Esophagus muscularis mucosa (tissue), 4 donors: Measurements from ENCODE around the gene MAP3K20. TPM values are rescaled to one million over a fixed set of nuclear protein-coding genes. Genes with fewer than 3 reads are reported as not detected.
"Not testable (repeated sequence)": the region's sequence is repeated elsewhere in the genome, so short reads cannot be mapped to it uniquely, and the experiment has no call there.

ENCODE experiments used
- DNase-seq: peaks from one replicate; pipeline ENCODE4 v3.0.0-alpha.2; 2017; ENCODE audit errors: extremely low spot score
- H3K27ac ChIP-seq, 4 donors: fragments of 200-600 bp; sonication (generic); replicated peaks in 1 of 4; 1 replicate in 3 of 4; 2 replicates in 1 of 4; pipeline ENCODE4 v1.5.1; 2016 to 2019; ENCODE audit warnings: mild to moderate bottlenecking in 1 of 4
- H3K27me3 ChIP-seq, 4 donors: fragments of 200-600 bp; sonication (generic); one replicate each; pipeline versions ENCODE4 v1.5.1 to v1.6.0; 2016 to 2019
- H3K36me3 ChIP-seq, 4 donors: fragments of 200-600 bp; sonication (generic); one replicate each; pipeline ENCODE4 v1.5.1; 2016 to 2019
- H3K4me1 ChIP-seq, 4 donors: fragments of 200-600 bp; sonication (generic); one replicate each; pipeline ENCODE4 v1.5.1; 2016 to 2019
- H3K4me3 ChIP-seq, 4 donors: fragments of 200-600 bp; sonication (generic); 1 replicate in 2 of 4; 2 replicates in 2 of 4; pipeline ENCODE4 v1.5.1; 2016 to 2019; ENCODE audit warnings: mild to moderate bottlenecking in 4 of 4, moderate library complexity in 1 of 4
- H3K9me3 ChIP-seq, 4 donors: fragments of 200-600 bp; sonication (generic); 1 replicate in 3 of 4; 2 replicates in 1 of 4; pipeline ENCODE4 v1.5.1; 2016 to 2019
- EP300 ChIP-seq: sonication (generic); formaldehyde crosslinking; IDR thresholded peaks from one replicate; pipeline ENCODE4 v1.6.1; 2017; ENCODE audit warnings: antibody characterized with exemption
- POLR2A ChIP-seq: fragments of 450-650 bp; IDR thresholded peaks from one replicate; pipeline ENCODE4 v1.6.1; 2017; ENCODE audit warnings: antibody characterized with exemption, moderate library complexity, mild to moderate bottlenecking, low read depth
- POLR2AphosphoS5 ChIP-seq, 2 donors: sonication (generic); formaldehyde crosslinking; IDR thresholded peaks; one replicate each; pipeline ENCODE4 v1.6.1; 2017; ENCODE audit warnings: antibody characterized with exemption in 2 of 2
- WGBS: methylation state at CpG from one replicate; pipeline ENCODE4 v1.1.5; 2018; 5-methylcytosine and 5-hydroxymethylcytosine counted together
- intact Hi-C: fragments of 100-400 bp; cut with DNase I; formaldehyde crosslinking; loops from one replicate; pipeline ENCODE4 v1.15.1; 2023
- total RNA-seq, 4 donors: library from RNA; depleted of rRNA; stranded (reverse); fragments of >200 nt; gene quantifications; one replicate each; pipeline versions ENCODE4 v1.1.0 to v1.2.1, GENCODE V29; 2016
- TF ChIP-seq, protein P1 (sequence below), 3 experiments: fragments of 200-600 bp in 2 of 3; fragments of 450-650 bp in 1 of 3; sonication (generic) in 2 of 3; IDR thresholded peaks; one replicate each; pipeline ENCODE4 v1.5.1; 2017 to 2019; ENCODE audit warnings: antibody characterized with exemption in 3 of 3, mild to moderate bottlenecking in 2 of 3, moderate library complexity in 1 of 3

Gene MAP3K20
- total RNA-seq, 4 donors from 2014 or later: 238 to 335 (median 267) TPM

DNA sequence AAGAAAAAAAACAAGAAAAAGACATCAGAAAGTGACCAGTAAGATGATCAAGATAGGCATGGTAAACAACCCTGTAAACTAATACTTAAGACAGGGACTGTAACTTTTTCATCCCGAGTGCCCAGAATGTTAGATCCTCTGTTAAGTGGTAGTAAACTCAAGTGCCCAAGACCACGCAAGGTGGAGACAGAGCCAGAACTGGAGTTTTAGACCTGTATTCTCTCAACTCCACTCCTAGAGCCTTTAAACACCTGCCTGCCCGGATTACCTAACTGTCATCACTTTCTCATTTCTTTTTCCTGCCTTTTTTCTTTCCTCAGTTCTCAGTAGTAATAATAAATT, 203.9 kb downstream of the MAP3K20 start:
- TF ChIP-seq, protein P1, sequence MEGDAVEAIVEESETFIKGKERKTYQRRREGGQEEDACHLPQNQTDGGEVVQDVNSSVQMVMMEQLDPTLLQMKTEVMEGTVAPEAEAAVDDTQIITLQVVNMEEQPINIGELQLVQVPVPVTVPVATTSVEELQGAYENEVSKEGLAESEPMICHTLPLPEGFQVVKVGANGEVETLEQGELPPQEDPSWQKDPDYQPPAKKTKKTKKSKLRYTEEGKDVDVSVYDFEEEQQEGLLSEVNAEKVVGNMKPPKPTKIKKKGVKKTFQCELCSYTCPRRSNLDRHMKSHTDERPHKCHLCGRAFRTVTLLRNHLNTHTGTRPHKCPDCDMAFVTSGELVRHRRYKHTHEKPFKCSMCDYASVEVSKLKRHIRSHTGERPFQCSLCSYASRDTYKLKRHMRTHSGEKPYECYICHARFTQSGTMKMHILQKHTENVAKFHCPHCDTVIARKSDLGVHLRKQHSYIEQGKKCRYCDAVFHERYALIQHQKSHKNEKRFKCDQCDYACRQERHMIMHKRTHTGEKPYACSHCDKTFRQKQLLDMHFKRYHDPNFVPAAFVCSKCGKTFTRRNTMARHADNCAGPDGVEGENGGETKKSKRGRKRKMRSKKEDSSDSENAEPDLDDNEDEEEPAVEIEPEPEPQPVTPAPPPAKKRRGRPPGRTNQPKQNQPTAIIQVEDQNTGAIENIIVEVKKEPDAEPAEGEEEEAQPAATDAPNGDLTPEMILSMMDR (IDR thresholded peaks at IDR 0.05): no peak
- no peak for TF ChIP-seq POLR2AphosphoS5 (IDR thresholded peaks at IDR 0.05)
- TF ChIP-seq EP300: no peak
- no peak for TF ChIP-seq POLR2A
- 87% methylated on average over 3 of the region's 3 CpGs for WGBS

DNA sequence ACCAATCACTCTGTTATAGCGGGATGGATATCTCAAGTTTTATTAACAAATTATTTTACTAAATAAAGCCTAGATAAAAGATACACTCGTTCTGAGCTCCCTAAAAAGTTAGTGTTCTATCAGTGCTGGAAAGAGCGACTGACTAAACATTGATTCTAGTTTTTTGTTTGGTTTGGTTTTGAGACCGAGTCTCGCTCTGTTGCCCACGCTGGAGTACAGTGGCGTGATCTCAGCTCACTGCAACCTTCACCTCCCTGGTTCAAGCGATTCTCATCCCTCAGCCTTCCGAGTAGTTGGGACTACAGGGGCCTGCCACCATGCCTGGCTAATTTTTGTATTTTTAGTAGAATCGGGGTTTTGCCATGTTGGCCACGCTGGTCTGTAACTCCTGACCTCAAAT, 205.2 kb downstream of the MAP3K20 start:
- DNase-seq: no peak
- 96% methylated on average over 11 of the region's 11 CpGs for WGBS
- intact Hi-C loops: no loop called here

More for the DNA sequence above, 203.9 kb downstream of the MAP3K20 start:
- Histone ChIP-seq H3K27ac (no peak overlapping the region), H3K27me3 (no peaks in the 10 kb centered on the region), H3K9me3 (peaks cover 0 to 2% (median 0%) of the 10 kb centered on the region in 4 donors), H3K36me3 (no peaks in the 10 kb centered on the region), H3K4me3 (no peak overlapping the region), H3K4me1 (peaks cover 0 to 6% (median 0%) of the 10 kb centered on the region in 4 donors)
- intact Hi-C loops: no loop called here
- DNase-seq: no peak

GRCh38 chr2:173281898-173282297, 206.3 kb downstream of the MAP3K20 start:
- intact Hi-C loops, H3K4me3 ChIP-seq, H3K9me3 ChIP-seq, H3K27ac ChIP-seq, DNase-seq, H3K27me3 ChIP-seq, H3K36me3 ChIP-seq: not testable (repeated sequence)
- 90% methylated on average over 8 of the region's 8 CpGs for WGBS
- H3K4me1 ChIP-seq: peaks cover 0 to 14% (median 3%) of the 10 kb centered on the region in 4 donors

More for the DNA sequence above, 205.2 kb downstream of the MAP3K20 start:
- Histone ChIP-seq H3K9me3 (no peaks in the 10 kb centered on the region), H3K4me1 (peaks cover 0 to 14% (median 3%) of the 10 kb centered on the region in 4 donors), H3K27me3 (no peaks in the 10 kb centered on the region), H3K4me3 (no peak overlapping the region), H3K36me3 (no peaks in the 10 kb centered on the region), H3K27ac (no peak overlapping the region)
- TF ChIP-seq POLR2A (no peak), EP300 (no peak), POLR2AphosphoS5 (IDR thresholded peaks at IDR 0.05) (no peak)
- TF ChIP-seq, protein P1 (IDR thresholded peaks at IDR 0.05): no peak

GRCh38 chr2:173282795-173283545, 207.3 kb downstream of the MAP3K20 start:
- no peak overlapping the region for H3K4me3 ChIP-seq
- no peaks in the 10 kb centered on the region for H3K27me3 ChIP-seq
- intact Hi-C loops: no loop called here
- TF ChIP-seq POLR2AphosphoS5 (IDR thresholded peaks at IDR 0.05) (no peak), POLR2A (no peak), EP300 (no peak)
- TF ChIP-seq, protein P1 (IDR thresholded peaks at IDR 0.05): no peak
- peaks cover 0 to 21% (median 6%) of the 10 kb centered on the region in 4 donors for H3K4me1 ChIP-seq
- no peaks in the 10 kb centered on the region for H3K9me3 ChIP-seq
- 97% methylated on average over 19 of the region's 28 CpGs for WGBS
- no peaks in the 10 kb centered on the region for H3K36me3 ChIP-seq
- no peak for DNase-seq
- H3K27ac ChIP-seq: no peak overlapping the region

DNA sequence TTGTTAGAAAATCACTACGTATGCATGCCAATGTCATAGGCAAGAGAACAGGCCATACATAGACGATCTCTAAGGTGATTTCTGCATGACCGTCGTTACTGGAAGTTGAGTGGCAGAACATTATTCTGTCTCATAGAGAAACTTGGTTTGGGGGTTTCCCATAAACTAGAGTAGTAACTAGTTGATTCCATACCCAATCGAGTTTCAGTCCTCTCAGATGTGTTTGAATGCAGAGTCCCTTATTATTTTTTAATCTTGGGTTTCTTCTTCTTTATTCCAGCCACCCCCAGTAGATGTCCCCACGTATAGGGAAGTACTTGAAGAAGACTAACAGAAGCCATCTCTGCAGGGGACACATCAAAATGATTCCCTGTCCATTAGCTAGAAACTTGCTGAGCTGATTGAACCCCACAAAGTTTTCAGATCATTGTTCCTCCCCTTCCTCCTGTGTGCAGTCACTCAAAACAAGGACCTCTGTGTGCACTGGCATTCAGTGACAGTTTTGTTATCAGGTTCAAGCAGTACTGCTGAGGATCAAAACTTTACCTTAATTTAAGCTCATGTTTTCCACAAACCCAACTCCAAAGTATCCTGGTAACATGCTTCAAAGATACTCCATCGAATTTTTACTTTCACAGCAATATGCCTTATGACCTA, 210.6 kb downstream of the MAP3K20 start:
- no peak for TF ChIP-seq POLR2AphosphoS5 (IDR thresholded peaks at IDR 0.05)
- TF ChIP-seq, protein P1 (IDR thresholded peaks at IDR 0.05): no peak
- TF ChIP-seq POLR2A: no peak
- no peak for TF ChIP-seq EP300
- Histone ChIP-seq H3K36me3 (no peaks in the 10 kb centered on the region), H3K27ac (no peak overlapping the region), H3K27me3 (no peaks in the 10 kb centered on the region), H3K4me1 (peaks cover 0 to 19% (median 10%) of the 10 kb centered on the region in 4 donors), H3K4me3 (no peak overlapping the region), H3K9me3 (no peaks in the 10 kb centered on the region)
- WGBS: 71% methylated on average over 7 of the region's 7 CpGs
- DNase-seq: no peak
- intact Hi-C loops: no loop called here
